GM12878 (cell line): ENCODE data around the gene RNF25. TPM values are rescaled to one million over a fixed set of nuclear protein-coding genes. Genes with fewer than 3 reads are reported as not detected.

Experiments used
- ATAC-seq: fragments of 200-7000 bp; cut with Tn5 transposase; 3 replicates; pipeline ENCODE4 v1.9.1; 2020; ENCODE audit warnings: mild to moderate bottlenecking, moderate library complexity
- BruUV-seq: library from RNA; stranded (reverse); fragments of 400-500 nt; replicated peaks from 2 replicates; lab custom pipeline; 2021; lab: Mats Ljungman, UMichigan
- CTCF ChIA-PET: fragments of 300-600 bp; sonication (Branson Sonifier 250); formaldehyde crosslinking; extraction: SDS; loops from one replicate; lab custom pipeline; 2021; ENCODE audit warnings: inconsistent platforms; lab: Yijun Ruan, JAX
- POLR2A ChIA-PET: fragments of 350-600 bp; formaldehyde crosslinking; extraction: SDS; loops from one replicate; lab custom pipeline; 2021; ENCODE audit warnings: inconsistent platforms; lab: Charles Lee
- RAD21 ChIA-PET: fragments of 300-600 bp; sonication (Branson Sonifier 250); formaldehyde crosslinking; loops from one replicate; lab custom pipeline; 2023; ENCODE audit warnings: antibody characterized with exemption; ENCODE audit not compliant: unreplicated experiment; lab: Charles Lee
- SMC1A ChIA-PET: fragments of 300-600 bp; sonication (Branson Sonifier 250); formaldehyde crosslinking; loops from one replicate; lab custom pipeline; 2023; ENCODE audit not compliant: unreplicated experiment, uncharacterized antibody; lab: Charles Lee
- DNase-seq: peaks from one replicate; pipeline ENCODE4 v3.0.0-alpha.2; 2011; ENCODE audit warnings: low read depth, low spot score
- FAIRE-seq: peaks from 3 replicates; lab custom pipeline; 2011; peaks lifted over from hg19 to GRCh38; lab: Jason Lieb, UNC
- H2AFZ ChIP-seq: 2 replicates; pipeline ENCODE4 v1.6.0; 2011; ENCODE audit warnings: low read depth, low read length, control low read depth; ENCODE audit not compliant: control insufficient read depth
- H3K27ac ChIP-seq: 2 replicates; pipeline ENCODE4 v1.5.1; 2011; ENCODE audit warnings: control low read depth; ENCODE audit not compliant: control insufficient read depth, insufficient read depth
- H3K27me3 ChIP-seq, 2 experiments: replicated peaks in 1 of 2; 2 replicates each; pipeline versions ENCODE4 v1.6.0 to v1.6.1; 2011; ENCODE audit warnings: low read length in 1 of 2; ENCODE audit not compliant: control insufficient read depth in 2 of 2, insufficient read depth in 2 of 2
- H3K36me3 ChIP-seq, 2 experiments: 2 replicates each; pipeline ENCODE4 v1.5.1; 2011; ENCODE audit warnings: low read length in 1 of 2; ENCODE audit not compliant: control insufficient read depth in 2 of 2, insufficient read depth in 2 of 2
- H3K4me1 ChIP-seq: 2 replicates; pipeline ENCODE4 v1.6.1; 2011; ENCODE audit warnings: mild to moderate bottlenecking, low read length, moderate library complexity, mixed read lengths; ENCODE audit not compliant: control insufficient read depth, insufficient read depth
- H3K4me2 ChIP-seq: 2 replicates; pipeline ENCODE4 v1.6.0; 2011; ENCODE audit warnings: control low read depth; ENCODE audit not compliant: control insufficient read depth, insufficient read depth
- H3K4me3 ChIP-seq: fragments of 200-600 bp; sonication (generic); 2 replicates; pipeline ENCODE4 v1.5.1; 2016
- H3K79me2 ChIP-seq: 2 replicates; pipeline ENCODE4 v1.6.0; 2011; ENCODE audit warnings: low read length; ENCODE audit not compliant: control insufficient read depth, insufficient read depth
- H3K9ac ChIP-seq: 2 replicates; pipeline ENCODE4 v1.8.0; 2011; ENCODE audit warnings: low read length, control low read depth, mixed read lengths; ENCODE audit not compliant: control insufficient read depth, insufficient read depth
- H3K9me3 ChIP-seq: replicated peaks from 3 replicates; pipeline ENCODE4 v1.5.1; 2011; ENCODE audit warnings: mild to moderate bottlenecking, low read length; ENCODE audit not compliant: control insufficient read depth, insufficient read depth
- H4K20me1 ChIP-seq: 2 replicates; pipeline ENCODE4 v1.6.0; 2011; ENCODE audit not compliant: control insufficient read depth, insufficient read depth
- BCL11A ChIP-seq: IDR thresholded peaks from 2 replicates; pipeline ENCODE4 v1.6.1; 2011; ENCODE audit warnings: low read depth, low read length
- CEBPB ChIP-seq, 2 experiments: fragments of 150-350 bp in 1 of 2; IDR thresholded peaks; 2 replicates each; pipeline ENCODE4 v1.6.1; 2012 to 2014; ENCODE audit warnings: low read depth in 2 of 2, low read length in 2 of 2, borderline replicate concordance in 1 of 2, inconsistent platforms in 1 of 2
- CREM ChIP-seq: IDR thresholded peaks from 2 replicates; pipeline ENCODE4 v1.6.1; 2014; ENCODE audit warnings: antibody characterized with exemption, low read depth
- FOXM1 ChIP-seq: IDR thresholded peaks from 2 replicates; pipeline ENCODE4 v1.6.1; 2012; ENCODE audit warnings: low read depth, mild to moderate bottlenecking, inconsistent platforms, low read length, moderate library complexity
- GABPA ChIP-seq: IDR thresholded peaks from 2 replicates; pipeline ENCODE4 v1.6.1; 2014; ENCODE audit warnings: antibody characterized with exemption, low read depth, mild to moderate bottlenecking, inconsistent platforms
- LARP7 ChIP-seq: fragments of 450-650 bp; IDR thresholded peaks from 2 replicates; pipeline ENCODE4 v1.6.1; 2017; ENCODE audit warnings: mild to moderate bottlenecking
- PAX5 ChIP-seq: IDR thresholded peaks from 2 replicates; pipeline ENCODE4 v1.6.1; 2011; ENCODE audit warnings: low read depth, low read length, borderline replicate concordance
- POU2F2 ChIP-seq: IDR thresholded peaks from 3 replicates; pipeline ENCODE4 v1.6.1; 2011; ENCODE audit warnings: low read depth, mild to moderate bottlenecking, low read length, borderline replicate concordance
- TBL1XR1 ChIP-seq: IDR thresholded peaks from 2 replicates; pipeline ENCODE4 v1.6.1; 2012; ENCODE audit warnings: low read depth, low read length, improper control_type of control experiment
- TCF12 ChIP-seq: IDR thresholded peaks from 2 replicates; pipeline ENCODE4 v1.6.1; 2011; ENCODE audit warnings: low read depth, mild to moderate bottlenecking, low read length
- ZBTB11 ChIP-seq: fragments of 450-650 bp; formaldehyde crosslinking; IDR thresholded peaks from 2 replicates; pipeline ENCODE4 v1.5.0; 2022; ENCODE audit warnings: mild to moderate bottlenecking, missing genetic modification characterization
- ZBTB4 ChIP-seq: fragments of 450-650 bp; formaldehyde crosslinking; IDR thresholded peaks from 2 replicates; pipeline ENCODE4 v1.4.0; 2022; ENCODE audit warnings: mild to moderate bottlenecking, moderate library complexity
- WGBS: methylation state at CpG from one replicate; pipeline ENCODE4 v1.1.6; 2016; ENCODE audit warnings: low lambda C conversion rate; ENCODE audit not compliant: insufficient replicate concordance, insufficient coverage; ENCODE audit errors: missing lambda C conversion rate; 5-methylcytosine and 5-hydroxymethylcytosine counted together
- in situ Hi-C: fragments of 300-500 bp; cut with MboI; formaldehyde crosslinking; loops from 9 replicates; pipeline ENCODE4 v1.14.3; 2018; ENCODE audit warnings: mixed read lengths
- intact Hi-C: fragments of 100-400 bp; cut with micrococcal nuclease; formaldehyde crosslinking; loops from one replicate; pipeline ENCODE4 v1.14.2; 2022; ENCODE audit not compliant: unreplicated experiment
- polyA plus RNA-seq, 11 experiments: library from polyadenylated mRNA; depleted of rRNA in 4 of 11; unstranded in 6 of 11; stranded (reverse) in 5 of 11; fragments of >200 nt; fragmentation: Nextera tagmentation in 4 of 11; fragmentation: Illumina TruSeq in 1 of 11; extraction: Ambion mirVana in 4 of 11; extraction: Trizol in 1 of 11; gene quantifications; 1 replicate in 1 of 11; 2 replicates in 10 of 11; pipeline versions ENCODE4 v1.2.1 to v1.2.3, GENCODE V29; 2011 to 2016; ENCODE audit warnings: inconsistent platforms in 2 of 11, missing spikeins in 2 of 11, low read depth in 1 of 11
- total RNA-seq, 4 experiments: library from RNA; depleted of rRNA in 3 of 4; stranded (reverse); fragments of >200 nt in 3 of 4; fragmentation: Illumina TruSeq in 1 of 4; extraction: Trizol in 1 of 4; gene quantifications; 2 replicates each; pipeline versions ENCODE4 v1.2.1 to v1.2.3, GENCODE V29; 2013 to 2021

Gene RNF25
- total and polyA plus RNA-seq, 10 of the 15 experiments (the other 5 are each of a cell fraction or from before 2014, with no cell fraction given) = 1.3 to 70.4 (median 28.4) TPM

DNA sequence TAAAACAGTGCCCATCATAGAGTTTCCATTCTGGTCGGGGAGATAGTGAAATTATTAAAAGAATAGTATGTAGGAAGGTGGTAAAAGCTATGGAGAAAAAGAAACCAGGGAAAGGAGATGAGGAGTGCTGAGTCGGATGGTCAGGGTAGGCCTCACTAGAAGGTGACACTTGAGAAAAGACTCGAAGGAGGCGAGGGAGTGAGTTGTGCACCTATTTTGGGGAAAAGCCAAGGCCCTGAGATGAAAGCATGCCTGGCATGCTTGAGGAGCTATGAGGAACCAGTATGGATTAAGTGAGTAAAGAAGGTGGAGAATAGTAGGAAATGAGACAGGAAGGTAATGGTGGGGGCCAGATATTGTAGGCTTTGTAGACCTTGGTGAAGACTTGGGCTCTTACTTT is 31.5 kb upstream of the RNF25 start:
- ChIA-PET SMC1A (no interaction called here), POLR2A (no interaction called here)
- BruUV-seq = no TSS peak
- H3K9ac ChIP-seq = no peak overlapping the region
- H3K79me2 ChIP-seq = no peaks in the 10 kb centered on the region
- H3K4me3 ChIP-seq = no peak overlapping the region
- DNase-seq = no peak
- no peaks in the 10 kb centered on the region for H3K27me3 ChIP-seq
- ATAC-seq = no peak
- no peak for FAIRE-seq
- in situ Hi-C loops (no loop called here), intact Hi-C loops (no loop called here)
- no peaks in the 10 kb centered on the region for H4K20me1 ChIP-seq
- H2AFZ ChIP-seq = no peak overlapping the region
- peaks cover 0 to 2% of the 10 kb centered on the region in 2 experiments; a peak in 1 of 4 replicates for H3K36me3 ChIP-seq
- H3K9me3 ChIP-seq = no peaks in the 10 kb centered on the region
- TF ChIP-seq TCF12 = no peak
- no peak for TF ChIP-seq BCL11A
- TF ChIP-seq GABPA = no peak
- TF ChIP-seq CEBPB (IDR thresholded peaks at IDR 0.05; ENCODE audit: borderline replicate concordance in 1 of 2, low read depth in 2 of 2, low read length in 2 of 2) = no peak
- TF ChIP-seq POU2F2 = no peak
- TF ChIP-seq CREM = no peak
- no peak for TF ChIP-seq ZBTB11 (CRISPR knock-in tag)
- TF ChIP-seq PAX5 = no peak
- no peak for TF ChIP-seq TBL1XR1
- TF ChIP-seq FOXM1 = no peak
- no peak for TF ChIP-seq ZBTB4 (CRISPR knock-in tag)
- TF ChIP-seq LARP7 = no peak
- TF ChIP-seq, all 136 proteins: peak for 0
- CTCF ChIA-PET = no interaction called here
- WGBS = 86% methylated on average over 4 of the region's 4 CpGs
- H3K27ac ChIP-seq = no peak overlapping the region
- RAD21 ChIA-PET = no interaction called here
- H3K4me1 ChIP-seq = peaks cover 7% of the 10 kb centered on the region
- no peak overlapping the region for H3K4me2 ChIP-seq
